Mesendoderm (in vitro differentiated cells): Measurements from ENCODE around the gene POLR1C.

ENCODE experiments used
- DNase-seq: peaks from one replicate; pipeline ENCODE4 v3.0.0; 2013
- H2AK5ac ChIP-seq: 2 replicates; pipeline ENCODE4 v1.6.1; 2013; ENCODE audit warnings: low read length, inconsistent platforms
- H2BK120ac ChIP-seq: 2 replicates; pipeline ENCODE4 v1.6.1; 2013; ENCODE audit warnings: low read depth, mild to moderate bottlenecking, low read length, moderate library complexity, mixed read lengths
- H2BK15ac ChIP-seq: replicated peaks from 2 replicates; pipeline ENCODE4 v1.6.1; 2013; ENCODE audit warnings: low read depth, mild to moderate bottlenecking, moderate library complexity
- H2BK5ac ChIP-seq: 2 replicates; pipeline ENCODE4 v1.6.1; 2013; ENCODE audit warnings: low read length, inconsistent platforms
- H3K18ac ChIP-seq: 2 replicates; pipeline ENCODE4 v1.6.1; 2013; ENCODE audit warnings: mild to moderate bottlenecking, low read length, mixed read lengths
- H3K23ac ChIP-seq: one replicate; pipeline ENCODE4 v1.6.1; 2013; ENCODE audit warnings: low read length
- H3K27ac ChIP-seq: 2 replicates; pipeline ENCODE4 v1.5.1; 2013; ENCODE audit warnings: low read depth, mild to moderate bottlenecking, inconsistent platforms, low read length, moderate library complexity
- H3K27me3 ChIP-seq: 2 replicates; pipeline ENCODE4 v1.6.1; 2013; ENCODE audit warnings: low read length, control low read depth, mild to moderate bottlenecking, inconsistent platforms; ENCODE audit not compliant: insufficient read depth, poor library complexity
- H3K36me3 ChIP-seq: 2 replicates; pipeline ENCODE4 v1.6.1; 2013; ENCODE audit warnings: low read length, inconsistent platforms; ENCODE audit not compliant: control insufficient read depth, insufficient read depth
- H3K4ac ChIP-seq: one replicate; pipeline ENCODE4 v1.6.1; 2013; ENCODE audit warnings: low read depth, mild to moderate bottlenecking, low read length, moderate library complexity
- H3K4me1 ChIP-seq: 2 replicates; pipeline ENCODE4 v1.6.1; 2013; ENCODE audit warnings: low read depth, low read length, inconsistent platforms; ENCODE audit not compliant: control insufficient read depth
- H3K4me2 ChIP-seq: 2 replicates; pipeline ENCODE4 v1.6.1; 2013; ENCODE audit warnings: low read length
- H3K4me3 ChIP-seq: 2 replicates; pipeline ENCODE4 v1.5.1; 2013; ENCODE audit warnings: mild to moderate bottlenecking, low read length
- H3K56ac ChIP-seq: one replicate; pipeline ENCODE4 v1.6.1; 2013; ENCODE audit warnings: low read length
- H3K79me1 ChIP-seq: 2 replicates; pipeline ENCODE4 v1.6.1; 2013; ENCODE audit warnings: low read length, inconsistent platforms
- H3K79me2 ChIP-seq: 2 replicates; pipeline ENCODE4 v1.6.1; 2013; ENCODE audit warnings: mild to moderate bottlenecking, low read length; ENCODE audit not compliant: control insufficient read depth, insufficient read depth
- H3K9ac ChIP-seq: 2 replicates; pipeline ENCODE4 v1.6.1; 2013; ENCODE audit warnings: low read length, inconsistent platforms
- H4K5ac ChIP-seq: one replicate; pipeline ENCODE4 v1.6.1; 2013; ENCODE audit warnings: low read length
- H4K8ac ChIP-seq: one replicate; pipeline ENCODE4 v1.6.1; 2013; ENCODE audit warnings: low read depth, mild to moderate bottlenecking, control low read depth, low read length, moderate library complexity
- WGBS: extraction: QIAGEN DNeasy Blood & Tissue Kit; methylation state at CpG from one replicate; pipeline ENCODE4 v1.1.7; 2013; ENCODE audit warnings: low lambda C conversion rate, missing lambda C conversion rate; ENCODE audit not compliant: insufficient coverage; ENCODE audit errors: extremely low coverage; 5-methylcytosine and 5-hydroxymethylcytosine counted together

POLR1C gene

DNA sequence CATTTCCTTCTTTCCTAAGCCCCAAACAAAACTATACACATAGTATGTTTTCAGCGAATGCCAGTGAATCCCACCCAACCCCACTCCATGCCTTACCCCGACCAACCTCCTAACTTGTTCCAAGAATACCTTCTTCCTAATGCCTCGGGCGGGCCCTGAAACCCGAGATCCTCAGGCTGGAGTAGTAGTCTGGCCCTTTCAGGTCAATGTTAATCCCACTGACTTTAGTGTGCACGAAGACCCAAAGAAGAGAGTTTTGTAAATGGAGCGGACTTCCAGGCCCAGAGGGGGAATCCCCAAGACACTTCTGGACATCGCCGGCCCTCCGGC, 557 bp upstream of the POLR1C start:
- Histone ChIP-seq H2AK5ac (no peak overlapping the region), H3K79me2 (peaks cover 34% of the 10 kb centered on the region), H3K4me3 (peak overlapping the region; percentile 95), H3K18ac (peak overlapping the region; percentile 21), H3K27ac (peak overlapping the region; percentile 18), H2BK15ac (no peak overlapping the region), H3K4me1 (peaks cover 5% of the 10 kb centered on the region), H3K79me1 (peaks cover 17% of the 10 kb centered on the region), H3K4ac (peak overlapping the region; percentile 8), H3K27me3 (no peaks in the 10 kb centered on the region), H2BK120ac (no peak overlapping the region), H4K8ac (peak overlapping the region; percentile 67), H3K36me3 (peaks cover 21% of the 10 kb centered on the region), H3K23ac (peak overlapping the region; percentile 48), H3K56ac (peak overlapping the region; percentile 95), H2BK5ac (no peak overlapping the region), H4K5ac (no peak overlapping the region), H3K4me2 (peak overlapping the region; percentile 82), H3K9ac (peak overlapping the region; percentile 95)
- no peak for DNase-seq
- no CpG with 5 or more reads among the region's 10 CpGs for WGBS

DNA sequence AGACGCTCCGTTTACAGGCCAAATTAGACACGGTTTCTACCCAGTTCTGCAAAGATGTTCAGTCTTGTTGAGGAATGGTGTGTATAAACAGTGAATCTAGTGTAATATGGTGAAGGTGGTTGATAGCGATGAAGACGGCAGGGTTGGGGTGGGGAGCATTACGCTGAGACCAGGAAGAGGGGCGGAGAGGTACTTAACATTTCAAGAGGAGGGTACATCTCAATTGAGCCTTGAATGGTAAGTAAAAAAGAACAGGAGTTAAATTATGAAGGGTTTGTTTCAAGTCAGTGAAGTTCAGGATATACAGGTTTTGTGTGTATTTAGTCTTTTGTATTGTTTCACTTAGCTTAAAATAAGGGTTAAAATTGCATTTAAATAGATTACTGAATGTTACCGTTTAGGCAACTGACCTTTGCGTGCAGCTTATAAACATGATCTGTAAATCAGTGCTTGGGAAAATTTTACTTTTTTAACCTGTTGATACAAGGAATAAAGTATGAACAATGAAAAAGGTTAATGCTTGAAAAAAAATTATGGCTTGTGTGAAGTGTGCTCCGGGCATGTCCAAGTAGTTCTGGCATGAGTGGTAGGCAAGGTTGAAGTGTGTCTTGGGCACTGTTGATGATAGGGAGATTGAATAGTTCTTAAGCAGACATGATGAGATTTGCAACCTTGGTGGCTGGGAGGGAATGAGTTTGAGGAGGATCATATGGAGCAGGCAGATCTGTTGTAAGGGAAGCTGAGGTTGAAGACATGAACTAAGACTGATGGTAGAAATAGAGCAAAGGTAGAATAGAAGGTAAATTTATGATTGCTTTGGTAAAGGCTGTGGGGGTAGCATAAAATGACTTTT, 842 bp downstream of the POLR1C start:
- H3K9ac ChIP-seq: peak overlapping the region; percentile 100
- no peak overlapping the region for H2BK5ac ChIP-seq
- H2AK5ac ChIP-seq: no peak overlapping the region
- peaks cover 21% of the 10 kb centered on the region for H3K36me3 ChIP-seq
- peaks cover 5% of the 10 kb centered on the region for H3K4me1 ChIP-seq
- H3K23ac ChIP-seq: no peak overlapping the region
- no peak overlapping the region for H4K8ac ChIP-seq
- H3K4ac ChIP-seq: no peak overlapping the region
- H3K27me3 ChIP-seq: no peaks in the 10 kb centered on the region
- H2BK15ac ChIP-seq: no peak overlapping the region
- H3K56ac ChIP-seq: peak overlapping the region; percentile 100
- H3K4me2 ChIP-seq: peak overlapping the region; percentile 76
- H3K18ac ChIP-seq: no peak overlapping the region
- H4K5ac ChIP-seq: no peak overlapping the region
- peaks cover 34% of the 10 kb centered on the region for H3K79me2 ChIP-seq
- peak overlapping the region; percentile 100 for H3K4me3 ChIP-seq
- no peak overlapping the region for H2BK120ac ChIP-seq
- WGBS: no CpG with 5 or more reads among the region's 10 CpGs
- no peak overlapping the region for H3K27ac ChIP-seq
- peak; percentile 36 for DNase-seq
- peaks cover 17% of the 10 kb centered on the region for H3K79me1 ChIP-seq

- WGBS: no CpG with 5 or more reads among the region's 8 CpGs
- no peak overlapping the region for H2BK120ac ChIP-seq
- H3K36me3 ChIP-seq: peaks cover 22% of the 10 kb centered on the region
Measured at GRCh38 chr6:43520097-43520496, 3.2 kb downstream of the POLR1C start.

GRCh38 chr6:43521836-43522235, 4.9 kb downstream of the POLR1C start:
- Histone ChIP-seq H3K27ac (no peak overlapping the region), H3K36me3 (peaks cover 29% of the 10 kb centered on the region)
- WGBS: no CpG with 5 or more reads among the region's 2 CpGs

More at GRCh38 chr6:43520097-43520496, 3.2 kb downstream of the POLR1C start:
- no peak overlapping the region for H4K8ac ChIP-seq
- H3K27me3 ChIP-seq: no peaks in the 10 kb centered on the region
- H3K27ac ChIP-seq: no peak overlapping the region
- H3K4me2 ChIP-seq: no peak overlapping the region
- no peak overlapping the region for H3K4ac ChIP-seq
- H2BK15ac ChIP-seq: no peak overlapping the region
- peaks cover 34% of the 10 kb centered on the region for H3K79me2 ChIP-seq
- H4K5ac ChIP-seq: no peak overlapping the region
- DNase-seq: no peak
- H2BK5ac ChIP-seq: no peak overlapping the region
- no peak overlapping the region for H3K56ac ChIP-seq
- H3K18ac ChIP-seq: no peak overlapping the region
- H3K9ac ChIP-seq: no peak overlapping the region
- H3K23ac ChIP-seq: no peak overlapping the region
- H3K79me1 ChIP-seq: peaks cover 17% of the 10 kb centered on the region
- peaks cover 5% of the 10 kb centered on the region for H3K4me1 ChIP-seq
- H3K4me3 ChIP-seq: no peak overlapping the region
- H2AK5ac ChIP-seq: no peak overlapping the region

GRCh38 chr6:43522547-43523261, 5.8 kb downstream of the POLR1C start:
- Histone ChIP-seq H3K36me3 (peaks cover 30% of the 10 kb centered on the region), H2AK5ac (no peak overlapping the region), H3K79me1 (peaks cover 4% of the 10 kb centered on the region), H3K18ac (no peak overlapping the region), H2BK120ac (no peak overlapping the region), H3K4me3 (no peak overlapping the region), H3K27ac (no peak overlapping the region), H4K5ac (no peak overlapping the region), H3K79me2 (peaks cover 13% of the 10 kb centered on the region), H4K8ac (no peak overlapping the region), H3K27me3 (no peaks in the 10 kb centered on the region), H3K4ac (no peak overlapping the region), H3K4me1 (peaks cover 2% of the 10 kb centered on the region), H2BK15ac (no peak overlapping the region), H3K56ac (no peak overlapping the region), H3K4me2 (no peak overlapping the region), H3K9ac (no peak overlapping the region), H3K23ac (no peak overlapping the region), H2BK5ac (no peak overlapping the region)
- WGBS: no CpG with 5 or more reads among the region's 8 CpGs
- DNase-seq: no peak

More at GRCh38 chr6:43521836-43522235, 4.9 kb downstream of the POLR1C start:
- Histone ChIP-seq H4K5ac (no peak overlapping the region), H3K4me2 (no peak overlapping the region), H3K27me3 (no peaks in the 10 kb centered on the region), H2BK5ac (no peak overlapping the region), H2AK5ac (no peak overlapping the region), H3K4me3 (no peak overlapping the region), H3K23ac (no peak overlapping the region), H3K79me1 (peaks cover 6% of the 10 kb centered on the region), H3K4me1 (peaks cover 2% of the 10 kb centered on the region), H3K4ac (no peak overlapping the region), H2BK120ac (no peak overlapping the region), H2BK15ac (no peak overlapping the region), H3K79me2 (peaks cover 19% of the 10 kb centered on the region), H3K9ac (no peak overlapping the region), H3K18ac (no peak overlapping the region), H3K56ac (no peak overlapping the region), H4K8ac (no peak overlapping the region)
- no peak for DNase-seq
